K562 (cell line): ENCODE results near the gene PHPT1. TPM values are rescaled to one million over a fixed set of nuclear protein-coding genes. Genes with fewer than 3 reads are reported as not detected.

Source experiments
- BCL6 ChIP-seq: fragments of 250-450 bp; sonication (Bioruptor Pico); IDR thresholded peaks from 2 replicates; pipeline ENCODE4 v1.4.0; 2020
- CBX1 ChIP-seq: sonication (generic); IDR thresholded peaks from 2 replicates; pipeline ENCODE4 v1.6.1; 2016; ENCODE audit warnings: antibody characterized with exemption, low read depth, mild to moderate bottlenecking
- NFE2 ChIP-seq: IDR thresholded peaks from 2 replicates; pipeline ENCODE4 v1.6.1; 2014; ENCODE audit warnings: antibody characterized with exemption, low read depth
- POLR3A ChIP-seq: IDR thresholded peaks from 2 replicates; pipeline ENCODE4 v1.6.1; 2011; ENCODE audit warnings: borderline replicate concordance, mild to moderate bottlenecking, moderate library complexity; ENCODE audit not compliant: insufficient read length, insufficient read depth; ENCODE audit errors: extremely low read depth
- PURB ChIP-seq: sonication (generic); formaldehyde crosslinking; IDR thresholded peaks from 2 replicates; pipeline ENCODE4 v1.9.0; 2021; ENCODE audit warnings: low read depth, mild to moderate bottlenecking, missing genetic modification reagents
- RFX7 ChIP-seq: fragments of 250-450 bp; sonication (Bioruptor Pico); IDR thresholded peaks from 2 replicates; pipeline ENCODE4 v1.5.1; 2021; ENCODE audit warnings: mild to moderate bottlenecking
- ZNF311 ChIP-seq: fragments of 250-450 bp; sonication (Bioruptor Pico); IDR thresholded peaks from 2 replicates; pipeline ENCODE4 v1.4.0; 2020; ENCODE audit warnings: mild to moderate bottlenecking, moderate library complexity
- polyA plus RNA-seq, 8 experiments: library from polyadenylated mRNA; depleted of rRNA in 4 of 8; stranded (reverse) in 5 of 8; unstranded in 3 of 8; fragments of >200 nt; fragmentation: Nextera tagmentation in 2 of 8; fragmentation: Illumina TruSeq in 1 of 8; extraction: Ambion mirVana in 2 of 8; extraction: Trizol in 1 of 8; gene quantifications; 2 replicates each; pipeline versions ENCODE4 v1.2.1 to v1.2.3, GENCODE V29; 2011 to 2014; ENCODE audit warnings: inconsistent platforms in 1 of 8, missing spikeins in 1 of 8
- total RNA-seq, 7 experiments: library from RNA; depleted of rRNA in 6 of 7; stranded (reverse); fragments of >200 nt in 6 of 7; fragmentation: Illumina TruSeq in 2 of 7; extraction: Trizol in 2 of 7; gene quantifications; 2 replicates each; pipeline versions ENCODE4 v1.2.1 to v1.2.3, GENCODE V29; 2011 to 2021; ENCODE audit warnings: low replicate concordance in 1 of 7
- TF ChIP-seq, protein P1 (sequence below), 2 experiments: fragments of 200-800 bp in 1 of 2; sonication (Bioruptor generic) in 1 of 2; sonication (generic) in 1 of 2; formaldehyde crosslinking in 1 of 2; IDR thresholded peaks in 1 of 2; conservative IDR thresholded peaks in 1 of 2; 2 replicates each; pipeline versions ENCODE4 v1.5.0 to v1.6.1; 2016 to 2020; ENCODE audit warnings: missing compliant biosample characterization in 1 of 2, missing genetic modification characterization in 1 of 2, missing genetic modification reagents in 1 of 2
- TF ChIP-seq, protein P2 (sequence below), 3 experiments: fragments of 200-800 bp in 1 of 3; fragments of 250-450 bp in 1 of 3; fragments of 450-650 bp in 1 of 3; sonication (Bioruptor Pico) in 1 of 3; sonication (Bioruptor generic) in 1 of 3; formaldehyde crosslinking in 1 of 3; IDR thresholded peaks; 2 replicates each; pipeline versions ENCODE4 v1.6.1 to v1.8.0; 2016 to 2022; ENCODE audit warnings: mild to moderate bottlenecking in 2 of 3, missing genetic modification characterization in 2 of 3, missing compliant biosample characterization in 1 of 3, moderate library complexity in 1 of 3
- TF ChIP-seq, protein P3 (sequence below): fragments of 450-650 bp; formaldehyde crosslinking; IDR thresholded peaks from 2 replicates; pipeline ENCODE4 v1.4.0; 2022; ENCODE audit warnings: missing genetic modification characterization

The PHPT1 gene
- total and polyA plus RNA-seq, 9 of the 15 experiments (the other 6 are each of a cell fraction or from before 2014, with no cell fraction given): 20.9 to 166 (median 129) TPM

DNA sequence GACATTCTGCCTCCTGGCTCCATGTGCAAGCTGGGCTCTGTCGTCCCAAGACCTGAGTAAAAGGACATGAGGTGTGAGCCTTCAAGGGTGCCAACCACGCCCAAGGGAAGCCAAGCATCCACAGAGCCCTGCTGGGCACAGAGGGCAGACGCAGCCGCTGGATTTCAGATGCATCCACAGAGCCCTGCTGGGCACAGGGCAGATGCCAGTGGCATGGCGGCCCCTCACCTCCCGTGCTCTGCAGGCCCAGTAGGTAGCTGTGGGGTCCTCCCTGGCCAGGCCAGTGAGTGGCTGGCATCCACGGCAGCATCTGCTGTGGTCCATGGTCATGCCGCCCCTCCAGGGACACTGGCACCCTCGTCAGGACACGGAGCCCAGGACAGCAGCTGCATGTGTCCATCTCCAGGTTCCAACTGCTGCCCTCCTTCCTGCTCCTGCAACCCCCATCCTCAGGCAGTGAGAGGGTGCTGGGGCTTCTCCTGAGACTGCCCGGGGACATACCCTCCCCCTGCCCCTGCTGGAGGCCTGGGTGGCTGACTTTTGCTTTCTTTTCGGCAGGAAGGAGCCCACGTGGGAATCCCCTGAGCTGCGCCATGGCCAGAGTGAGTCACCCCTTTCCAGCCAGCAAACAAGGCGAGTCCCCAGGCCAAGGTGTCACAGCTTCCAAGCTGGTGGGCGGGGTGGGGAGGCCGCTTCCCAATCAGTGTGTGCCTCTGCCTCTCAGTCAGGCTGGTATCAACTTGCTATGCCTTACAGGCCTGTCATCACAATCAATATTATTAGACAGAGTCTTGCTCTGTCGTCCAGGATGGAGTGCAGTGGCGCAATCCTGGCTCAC, 33.1 kb downstream of the PHPT1 start (continued):
- TF ChIP-seq, protein P1, sequence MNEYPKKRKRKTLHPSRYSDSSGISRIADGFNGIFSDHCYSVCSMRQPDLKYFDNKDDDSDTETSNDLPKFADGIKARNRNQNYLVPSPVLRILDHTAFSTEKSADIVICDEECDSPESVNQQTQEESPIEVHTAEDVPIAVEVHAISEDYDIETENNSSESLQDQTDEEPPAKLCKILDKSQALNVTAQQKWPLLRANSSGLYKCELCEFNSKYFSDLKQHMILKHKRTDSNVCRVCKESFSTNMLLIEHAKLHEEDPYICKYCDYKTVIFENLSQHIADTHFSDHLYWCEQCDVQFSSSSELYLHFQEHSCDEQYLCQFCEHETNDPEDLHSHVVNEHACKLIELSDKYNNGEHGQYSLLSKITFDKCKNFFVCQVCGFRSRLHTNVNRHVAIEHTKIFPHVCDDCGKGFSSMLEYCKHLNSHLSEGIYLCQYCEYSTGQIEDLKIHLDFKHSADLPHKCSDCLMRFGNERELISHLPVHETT (CRISPR knock-in tag; conservative IDR thresholded peaks at IDR 0.05 in 1 of 2, IDR thresholded peaks at IDR 0.05 in 1 of 2): no peak
- TF ChIP-seq BCL6 (CRISPR knock-in tag) (no peak), ZNF311 (CRISPR knock-in tag) (no peak), POLR3A (no peak), CBX1 (no peak), RFX7 (CRISPR knock-in tag) (no peak), PURB (CRISPR knock-in tag) (no peak), NFE2 (no peak; the same call in 1 of the 2 replicates)
- TF ChIP-seq, protein P2, sequence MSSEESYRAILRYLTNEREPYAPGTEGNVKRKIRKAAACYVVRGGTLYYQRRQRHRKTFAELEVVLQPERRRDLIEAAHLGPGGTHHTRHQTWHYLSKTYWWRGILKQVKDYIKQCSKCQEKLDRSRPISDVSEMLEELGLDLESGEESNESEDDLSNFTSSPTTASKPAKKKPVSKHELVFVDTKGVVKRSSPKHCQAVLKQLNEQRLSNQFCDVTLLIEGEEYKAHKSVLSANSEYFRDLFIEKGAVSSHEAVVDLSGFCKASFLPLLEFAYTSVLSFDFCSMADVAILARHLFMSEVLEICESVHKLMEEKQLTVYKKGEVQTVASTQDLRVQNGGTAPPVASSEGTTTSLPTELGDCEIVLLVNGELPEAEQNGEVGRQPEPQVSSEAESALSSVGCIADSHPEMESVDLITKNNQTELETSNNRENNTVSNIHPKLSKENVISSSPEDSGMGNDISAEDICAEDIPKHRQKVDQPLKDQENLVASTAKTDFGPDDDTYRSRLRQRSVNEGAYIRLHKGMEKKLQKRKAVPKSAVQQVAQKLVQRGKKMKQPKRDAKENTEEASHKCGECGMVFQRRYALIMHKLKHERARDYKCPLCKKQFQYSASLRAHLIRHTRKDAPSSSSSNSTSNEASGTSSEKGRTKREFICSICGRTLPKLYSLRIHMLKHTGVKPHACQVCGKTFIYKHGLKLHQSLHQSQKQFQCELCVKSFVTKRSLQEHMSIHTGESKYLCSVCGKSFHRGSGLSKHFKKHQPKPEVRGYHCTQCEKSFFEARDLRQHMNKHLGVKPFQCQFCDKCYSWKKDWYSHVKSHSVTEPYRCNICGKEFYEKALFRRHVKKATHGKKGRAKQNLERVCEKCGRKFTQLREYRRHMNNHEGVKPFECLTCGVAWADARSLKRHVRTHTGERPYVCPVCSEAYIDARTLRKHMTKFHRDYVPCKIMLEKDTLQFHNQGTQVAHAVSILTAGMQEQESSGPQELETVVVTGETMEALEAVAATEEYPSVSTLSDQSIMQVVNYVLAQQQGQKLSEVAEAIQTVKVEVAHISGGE (CRISPR knock-in tag; IDR thresholded peaks at IDR 0.05): no peak
- TF ChIP-seq, protein P3, sequence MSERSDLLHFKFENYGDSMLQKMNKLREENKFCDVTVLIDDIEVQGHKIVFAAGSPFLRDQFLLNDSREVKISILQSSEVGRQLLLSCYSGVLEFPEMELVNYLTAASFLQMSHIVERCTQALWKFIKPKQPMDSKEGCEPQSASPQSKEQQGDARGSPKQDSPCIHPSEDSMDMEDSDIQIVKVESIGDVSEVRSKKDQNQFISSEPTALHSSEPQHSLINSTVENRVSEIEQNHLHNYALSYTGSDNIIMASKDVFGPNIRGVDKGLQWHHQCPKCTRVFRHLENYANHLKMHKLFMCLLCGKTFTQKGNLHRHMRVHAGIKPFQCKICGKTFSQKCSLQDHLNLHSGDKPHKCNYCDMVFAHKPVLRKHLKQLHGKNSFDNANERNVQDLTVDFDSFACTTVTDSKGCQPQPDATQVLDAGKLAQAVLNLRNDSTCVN (CRISPR knock-in tag): no peak
